GM18519 (cell line): Measurements from ENCODE around the gene CENPV.

Experiments
- ATAC-seq: cut with Tn5 transposase; IDR thresholded peaks from one replicate; pipeline ENCODE4 v1.9.1; 2021; ENCODE audit warnings: mild to moderate bottlenecking, moderate library complexity; ENCODE audit not compliant: unreplicated experiment, low FRiP score

The CENPV gene

GRCh38 chr17:16363749-16364536 lies 10.7 kb upstream of the CENPV start:
- ATAC-seq = peak; percentile 64

DNA sequence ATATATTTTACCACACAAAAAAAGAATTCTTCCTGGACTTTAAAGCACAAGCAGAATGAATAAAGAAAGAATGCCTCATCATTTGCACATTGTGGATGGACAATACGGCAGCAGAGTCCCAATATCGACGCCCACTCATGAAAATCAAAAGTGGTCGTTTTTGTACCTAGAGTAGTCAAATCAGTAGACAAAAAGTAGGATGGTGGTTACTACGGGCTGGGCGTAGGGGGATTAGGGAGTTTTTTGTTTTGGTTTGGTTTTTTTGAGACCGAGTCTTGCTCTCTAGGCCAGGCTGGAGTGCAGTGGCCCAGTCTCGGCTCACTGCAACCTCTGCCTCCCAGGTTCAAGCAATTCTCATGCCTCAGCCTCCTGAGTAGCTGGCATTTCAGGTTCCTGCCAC lies 8.6 kb upstream of the CENPV start:
- no peak for ATAC-seq

DNA sequence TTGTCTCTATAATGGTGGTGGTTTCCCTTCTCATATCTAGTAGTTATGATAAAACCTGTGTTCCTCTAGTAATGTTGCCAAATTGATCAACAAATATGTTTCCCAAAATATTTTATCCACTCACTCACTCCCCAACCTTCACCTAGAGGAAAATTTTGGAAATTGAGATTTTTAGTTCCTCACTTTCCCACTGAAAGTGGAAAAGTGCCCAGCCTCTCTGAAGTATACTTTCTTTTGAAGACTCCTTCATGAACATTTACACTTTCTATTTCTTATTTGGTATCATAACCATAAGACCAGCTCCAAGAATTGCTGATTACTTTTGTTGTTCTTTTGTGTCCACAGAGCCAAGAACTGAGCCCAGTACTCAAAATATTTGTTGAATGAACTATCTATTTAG lies 5.1 kb upstream of the CENPV start:
- ATAC-seq = no peak

DNA sequence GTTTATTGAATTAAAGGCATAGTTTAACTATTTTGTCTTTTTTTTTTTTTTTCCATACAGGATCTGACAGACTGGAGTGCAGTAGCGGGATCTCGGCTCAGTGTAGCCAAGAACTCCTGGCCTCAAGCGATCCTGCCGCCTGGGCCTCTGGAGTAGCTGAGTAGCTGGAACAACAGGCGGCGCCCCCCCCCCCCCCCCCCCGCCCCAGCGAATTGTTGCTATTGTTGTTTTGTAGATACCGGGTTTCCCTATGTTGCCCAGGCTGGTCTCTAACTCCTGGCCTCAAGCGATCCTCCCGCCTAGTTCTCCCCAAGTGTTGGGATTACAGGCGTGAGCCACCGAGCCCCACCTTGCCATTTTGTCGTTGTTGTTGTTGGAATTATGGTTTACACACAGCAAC lies 1.3 kb upstream of the CENPV start:
- ATAC-seq = no peak

DNA sequence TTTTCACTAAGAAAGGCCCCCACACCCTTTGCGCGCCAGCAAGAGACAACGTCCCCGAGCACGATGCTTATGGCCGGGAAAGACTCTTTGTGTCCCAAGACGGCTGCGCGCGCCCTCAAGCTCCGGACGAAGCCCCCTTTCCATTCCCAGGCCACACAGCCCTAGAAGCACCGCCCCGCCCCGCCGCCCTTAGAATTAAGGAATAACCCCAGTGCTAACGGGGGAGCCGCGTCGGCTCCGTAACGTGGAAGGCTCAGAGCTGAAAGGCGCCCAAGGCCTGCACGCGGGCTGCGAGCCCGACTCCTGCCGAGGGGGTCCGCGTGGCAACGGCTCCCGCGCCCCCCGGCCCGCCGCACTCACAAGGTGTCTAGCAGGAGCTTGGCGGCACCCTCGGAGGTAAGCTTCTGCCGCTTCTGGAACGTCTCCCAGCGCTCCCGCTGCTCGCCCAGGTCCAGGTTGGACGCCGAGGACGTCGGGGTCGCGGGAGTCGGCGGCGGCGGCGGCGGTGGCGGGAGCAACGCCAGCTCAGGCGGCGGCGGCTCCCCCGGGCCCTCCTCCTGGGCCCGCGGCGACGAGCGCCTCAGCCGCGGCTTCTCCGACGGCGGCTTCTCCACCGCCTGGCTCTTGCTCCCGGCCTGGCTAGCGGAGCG lies 477 bp downstream of the CENPV start:
- ATAC-seq = peak; percentile 35

DNA sequence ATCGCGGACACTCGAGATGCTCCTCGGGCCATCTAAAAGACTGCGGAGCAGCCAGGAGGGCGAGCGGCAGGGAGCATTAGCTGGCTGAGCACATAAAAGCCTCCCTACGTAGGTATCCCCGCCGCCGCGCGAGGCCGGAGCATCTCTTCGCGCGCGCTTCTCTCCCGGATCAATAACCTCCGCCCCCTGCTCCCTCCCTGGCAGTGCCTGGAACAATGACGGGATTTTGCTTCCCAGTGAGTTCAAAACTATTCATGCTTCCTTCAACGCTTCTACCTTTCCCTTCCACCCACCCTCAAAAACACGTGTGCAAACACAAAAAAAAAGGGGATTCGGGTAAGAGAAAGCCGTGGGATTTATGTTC lies 984 bp downstream of the CENPV start:
- ATAC-seq = no peak

- no peak for ATAC-seq
These were observed 1.4 kb downstream of the CENPV start for GRCh38 chr17:16351831-16352230.

- ATAC-seq = no peak
These were observed 3.8 kb downstream of the CENPV start for GRCh38 chr17:16349431-16349830.

GRCh38 chr17:16348586-16348985 lies 4.7 kb downstream of the CENPV start:
- ATAC-seq = no peak

- no peak for ATAC-seq
These were observed 6.5 kb downstream of the CENPV start for GRCh38 chr17:16346721-16347271.

GRCh38 chr17:16345565-16345964 lies 7.7 kb downstream of the CENPV start:
- no peak for ATAC-seq

DNA sequence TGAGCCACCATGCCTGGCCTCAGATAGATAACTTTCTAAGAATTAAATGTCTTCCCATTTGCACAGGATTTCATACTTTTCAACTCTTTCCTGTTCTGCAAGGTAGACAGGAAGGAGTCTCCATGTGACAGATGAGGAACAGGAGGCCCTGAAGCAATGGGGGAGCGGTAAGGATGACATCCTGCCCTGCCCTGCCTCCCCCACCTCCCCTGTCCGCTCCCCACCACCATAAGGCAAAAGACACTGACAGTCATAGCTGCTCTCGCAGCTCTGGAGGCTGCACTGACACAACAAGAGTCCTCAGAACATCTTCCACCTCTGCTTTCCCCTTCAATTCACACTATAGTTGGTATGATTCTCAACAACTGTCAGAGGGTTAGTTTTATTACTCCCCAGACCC lies 9.7 kb downstream of the CENPV start:
- ATAC-seq = no peak

DNA sequence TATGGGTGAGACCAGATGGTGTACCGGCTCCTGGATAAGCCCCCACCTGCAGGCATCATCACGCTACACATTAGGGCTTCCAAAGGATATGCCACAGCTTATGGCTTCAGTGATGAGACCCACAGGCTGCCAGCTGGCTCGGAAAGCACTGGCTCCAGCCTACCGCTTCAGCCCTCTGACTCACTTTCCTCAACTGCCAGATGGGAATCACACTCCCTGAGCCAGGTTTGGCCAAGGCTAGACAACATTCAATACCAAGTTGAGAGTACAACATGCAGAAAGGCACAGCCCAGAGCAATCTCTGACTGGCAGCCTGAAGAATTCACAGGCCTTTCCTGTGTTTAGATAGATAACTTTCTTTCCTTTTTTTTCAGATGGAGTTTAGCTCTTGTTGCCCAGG lies 10.3 kb downstream of the CENPV start:
- ATAC-seq = no peak

DNA sequence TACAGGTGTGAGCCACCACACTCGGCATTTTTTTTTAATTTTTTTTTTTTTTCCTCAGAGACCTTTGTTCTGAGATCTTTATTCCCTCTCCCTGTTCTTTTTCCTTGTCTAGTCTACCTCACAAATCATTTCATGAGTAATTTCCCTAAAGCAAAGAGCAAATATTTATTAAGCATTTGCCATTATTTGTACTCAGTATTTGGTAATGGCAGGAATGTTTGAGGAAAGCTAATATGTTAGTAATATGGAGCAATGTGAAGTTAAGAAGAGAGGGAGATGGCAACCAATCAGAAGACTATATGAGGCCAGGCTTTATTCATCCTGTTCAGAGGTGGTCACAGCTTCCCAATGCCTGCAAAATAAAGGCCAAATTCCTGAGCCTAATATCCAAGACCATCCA lies 13.3 kb downstream of the CENPV start:
- ATAC-seq = no peak

DNA sequence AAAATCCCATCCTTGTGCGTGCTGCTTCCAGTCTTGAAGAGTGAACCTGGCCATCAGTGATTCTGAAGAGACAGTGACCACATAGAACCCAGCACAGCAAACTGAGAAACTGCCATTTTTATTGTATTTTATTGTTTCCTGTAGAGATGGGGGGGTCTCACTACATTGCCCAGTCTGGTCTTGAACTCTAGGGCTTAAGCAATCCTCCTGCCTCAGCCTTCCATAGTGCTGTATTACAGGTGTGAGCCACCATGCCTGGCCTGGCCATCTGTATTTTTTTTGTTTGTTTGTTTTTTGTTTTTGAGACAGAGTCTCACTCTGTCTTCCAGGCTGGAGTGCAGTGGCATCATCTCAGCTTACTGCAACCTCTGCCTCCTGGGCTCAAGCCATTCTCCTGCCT lies 13.9 kb downstream of the CENPV start:
- no peak for ATAC-seq

DNA sequence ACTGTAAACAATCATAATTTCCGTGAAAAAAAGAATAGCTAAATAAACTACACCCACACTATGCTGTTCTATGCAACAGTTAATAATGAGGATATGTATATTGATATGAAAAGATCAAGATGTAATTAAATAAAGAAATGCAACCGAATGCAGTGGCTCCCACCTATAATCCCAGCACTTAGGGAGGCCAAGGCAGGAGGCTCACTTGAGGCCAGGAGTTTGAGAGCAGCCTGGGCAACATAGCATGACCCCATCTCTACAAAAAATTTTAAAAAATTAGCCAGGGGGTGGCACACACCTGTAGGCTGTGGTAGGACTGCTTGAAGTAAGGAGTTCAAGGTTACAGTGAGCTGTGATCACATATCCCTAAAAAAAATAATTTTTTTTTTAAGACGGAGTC lies 14.9 kb downstream of the CENPV start:
- no peak for ATAC-seq

- no peak for ATAC-seq
These were observed 23.6 kb downstream of the CENPV start for GRCh38 chr17:16329519-16330271.

GRCh38 chr17:16328997-16329396 lies 24.3 kb downstream of the CENPV start:
- no peak for ATAC-seq

GRCh38 chr17:16327018-16327417 lies 26.3 kb downstream of the CENPV start:
- no peak for ATAC-seq

- no peak for ATAC-seq
These were observed 27.3 kb downstream of the CENPV start for GRCh38 chr17:16325964-16326363.

DNA sequence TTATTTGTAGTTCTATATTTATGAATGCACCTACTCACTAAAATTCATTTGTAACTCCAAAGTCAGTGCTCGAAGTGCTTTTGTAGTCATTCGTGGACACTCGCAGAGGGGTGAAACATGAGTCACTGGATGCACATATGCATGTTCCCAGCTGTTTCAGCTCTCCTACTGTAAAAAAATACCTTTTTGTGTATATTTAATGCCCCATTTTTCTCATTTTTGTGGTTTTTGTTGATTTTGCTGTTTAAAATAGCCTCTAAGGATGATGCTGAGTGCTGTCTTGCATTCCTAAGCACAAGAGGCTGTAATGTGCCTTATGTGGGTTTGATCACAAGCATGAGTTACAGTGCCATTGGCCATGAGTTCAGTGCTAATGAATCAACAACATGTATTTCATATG lies 30.6 kb downstream of the CENPV start:
- ATAC-seq = no peak
